H1 (cell line): ENCODE data around the gene DLL4. TPM values are rescaled to one million over a fixed set of nuclear protein-coding genes. Genes with fewer than 3 reads are reported as not detected.

Source experiments
- ASH2L ChIP-seq: fragments of 200-600, 300-600 bp; sonication (generic); IDR thresholded peaks from one replicate; pipeline ENCODE4 v1.7.1; 2017; ENCODE audit warnings: low read length
- BCL11A ChIP-seq, 2 experiments: IDR thresholded peaks; one replicate each; pipeline ENCODE4 v1.6.1; 2011; ENCODE audit warnings: low read depth in 2 of 2, low read length in 2 of 2, mild to moderate bottlenecking in 2 of 2
- CBX5 ChIP-seq: fragments of 300-800, 300-1000 bp; sonication (generic); IDR thresholded peaks from 2 replicates; pipeline ENCODE4 v1.7.1; 2016; ENCODE audit warnings: antibody characterized with exemption, low read length, low read depth
- CEBPB ChIP-seq: IDR thresholded peaks from 2 replicates; pipeline ENCODE4 v1.6.1; 2012; ENCODE audit warnings: low read depth, low read length
- CHD1 ChIP-seq: IDR thresholded peaks from 2 replicates; pipeline ENCODE4 v1.6.1; 2012; ENCODE audit warnings: low read depth, low read length, improper control_type of control experiment
- CREB1 ChIP-seq: IDR thresholded peaks from 2 replicates; pipeline ENCODE4 v1.6.1; 2012; ENCODE audit warnings: inconsistent platforms
- CTBP2 ChIP-seq: IDR thresholded peaks from 2 replicates; pipeline ENCODE4 v1.7.0; 2011; ENCODE audit warnings: borderline replicate concordance, mild to moderate bottlenecking, moderate library complexity, mixed read lengths, low read length; ENCODE audit not compliant: insufficient read depth, insufficient read length
- E2F6 ChIP-seq: IDR thresholded peaks from 2 replicates; pipeline ENCODE4 v1.6.1; 2012; ENCODE audit warnings: inconsistent platforms
- EP300 ChIP-seq, 2 experiments: IDR thresholded peaks; 1 replicate in 1 of 2; 2 replicates in 1 of 2; pipeline ENCODE4 v1.6.1; 2011 to 2012; ENCODE audit warnings: low read depth in 2 of 2, low read length in 2 of 2, mild to moderate bottlenecking in 2 of 2, borderline replicate concordance in 1 of 2, inconsistent platforms in 1 of 2, moderate library complexity in 1 of 2
- KDM1A ChIP-seq: fragments of 200-600, 300-600 bp; sonication (generic); IDR thresholded peaks from 2 replicates; pipeline ENCODE4 v1.7.1; 2016; ENCODE audit warnings: mild to moderate bottlenecking, low read length, borderline replicate concordance
- KDM4A ChIP-seq: IDR thresholded peaks from one replicate; pipeline ENCODE4 v1.7.1; 2012; ENCODE audit warnings: low read depth, mild to moderate bottlenecking, moderate library complexity, low read length, inconsistent platforms; ENCODE audit not compliant: severe bottlenecking
- POLR2A ChIP-seq, 2 experiments: IDR thresholded peaks; 1 replicate in 1 of 2; 2 replicates in 1 of 2; pipeline ENCODE4 v1.6.1; 2011; ENCODE audit warnings: low read depth in 2 of 2, low read length in 2 of 2, mild to moderate bottlenecking in 2 of 2; ENCODE audit errors: control extremely low read depth in 1 of 2
- POLR2AphosphoS5 ChIP-seq: IDR thresholded peaks from 2 replicates; pipeline ENCODE4 v1.6.1; 2011; ENCODE audit warnings: low read depth, low read length
- POU5F1 ChIP-seq: IDR thresholded peaks from 2 replicates; pipeline ENCODE4 v1.6.1; 2011; ENCODE audit warnings: low read depth, mild to moderate bottlenecking, low read length, moderate library complexity
- RBBP5 ChIP-seq: IDR thresholded peaks from 2 replicates; pipeline ENCODE4 v1.7.1; 2012; ENCODE audit warnings: low read depth, mild to moderate bottlenecking, inconsistent platforms, low read length, moderate library complexity, borderline replicate concordance
- RNF2 ChIP-seq: fragments of 200-900, 300-1000 bp; sonication (generic); IDR thresholded peaks from 2 replicates; pipeline ENCODE4 v1.7.1; 2016; ENCODE audit warnings: borderline replicate concordance, low read depth, mild to moderate bottlenecking, antibody characterized with exemption, low read length; ENCODE audit not compliant: poor library complexity, severe bottlenecking; ENCODE audit errors: missing control alignments
- SAP30 ChIP-seq: fragments of 300-600 bp; sonication (generic); IDR thresholded peaks from 2 replicates; pipeline ENCODE4 v1.7.1; 2012; ENCODE audit warnings: low read length, moderate library complexity, mild to moderate bottlenecking, inconsistent platforms; ENCODE audit not compliant: insufficient read depth, insufficient replicate concordance
- SIX5 ChIP-seq: IDR thresholded peaks from 2 replicates; pipeline ENCODE4 v1.6.1; 2011; ENCODE audit warnings: mild to moderate bottlenecking, low read depth, low read length
- SP1 ChIP-seq: IDR thresholded peaks from 2 replicates; pipeline ENCODE4 v1.6.1; 2011; ENCODE audit warnings: low read depth, low read length
- SRF ChIP-seq: IDR thresholded peaks from 2 replicates; pipeline ENCODE4 v1.6.1; 2011; ENCODE audit warnings: mild to moderate bottlenecking, low read depth, low read length, moderate library complexity
- SUZ12 ChIP-seq: fragments of 200-600 bp; sonication (generic); IDR thresholded peaks from 2 replicates; pipeline ENCODE4 v1.6.1; 2012; ENCODE audit warnings: mild to moderate bottlenecking, inconsistent platforms, low read length, moderate library complexity, mixed read lengths
- TBP ChIP-seq: IDR thresholded peaks from 2 replicates; pipeline ENCODE4 v1.6.1; 2011; ENCODE audit warnings: low read depth, low read length, improper control_type of control experiment
- TCF12 ChIP-seq: IDR thresholded peaks from 2 replicates; pipeline ENCODE4 v1.6.1; 2011; ENCODE audit warnings: low read depth, mild to moderate bottlenecking, low read length
- YY1 ChIP-seq: IDR thresholded peaks from 2 replicates; pipeline ENCODE4 v1.6.1; 2011; ENCODE audit warnings: low read depth, mild to moderate bottlenecking, low read length
- polyA plus RNA-seq, 7 experiments: library from polyadenylated mRNA; depleted of rRNA in 3 of 7; stranded (reverse) in 5 of 7; unstranded in 2 of 7; fragments of >200 nt in 5 of 7; fragments of 200-250 nt in 2 of 7; gene quantifications; 1 replicate in 5 of 7; 2 replicates in 1 of 7; 4 replicates in 1 of 7; pipeline versions ENCODE4 v1.2.1 to v1.2.3, GENCODE V29; 2011 to 2013; ENCODE audit warnings: missing spikeins in 2 of 7, mixed read lengths in 2 of 7
- total RNA-seq: library from RNA; stranded (reverse); fragmentation: NEBNext Ultra II Directional; extraction: Animal tissue kit (Norgen Biotek cat#: 25700); gene quantifications from 2 replicates; pipeline ENCODE4 v1.2.1, GENCODE V29; 2021

The DLL4 gene
- total and polyA plus RNA-seq, 2 of the 8 experiments (the other 6 are each of a cell fraction or from before 2014, with no cell fraction given), result 0.23 to 0.60 TPM

- peak; percentile 84 for TF ChIP-seq E2F6
- TF ChIP-seq RNF2, result no peak
- TF ChIP-seq CREB1, result peak; percentile 47; the same call in 1 of the 2 replicates
- TF ChIP-seq TBP, result no peak
- no peak for TF ChIP-seq BCL11A (IDR thresholded peaks at IDR 0.05; ENCODE audit: low read depth in 2 of 2, low read length in 2 of 2)
- TF ChIP-seq ASH2L, result no peak
- TF ChIP-seq POU5F1, result no peak
- TF ChIP-seq RBBP5, result no peak
- no peak for TF ChIP-seq POLR2A (IDR thresholded peaks at IDR 0.05; ENCODE audit: control extremely low read depth in 1 of 2, low read depth in 2 of 2, low read length in 2 of 2)
- TF ChIP-seq TCF12, result 0 out of 2 replicates have a peak, but pooled peaks have one; percentile 20
- no peak for TF ChIP-seq CBX5
- no peak for TF ChIP-seq CHD1
- TF ChIP-seq CTBP2, result peak; percentile 51
- TF ChIP-seq SAP30, result no peak
- TF ChIP-seq SUZ12, result no peak; the same call in 1 of the 2 replicates
- TF ChIP-seq SRF, result no peak
- no peak for TF ChIP-seq KDM4A
- TF ChIP-seq YY1, result 0 out of 2 replicates have a peak, but pooled peaks have one; percentile 69
- peak; percentile 79; the same call in 1 of the 2 replicates for TF ChIP-seq KDM1A
- 0 out of 3 replicates have a peak, but pooled peaks of 1 of the 2 experiments have one; percentile 14 for TF ChIP-seq EP300 (IDR thresholded peaks at IDR 0.05; ENCODE audit: borderline replicate concordance in 1 of 2, low read depth in 2 of 2, low read length in 2 of 2)
- no peak for TF ChIP-seq CEBPB
- TF ChIP-seq SIX5, result no peak
- TF ChIP-seq SP1, result no peak
- TF ChIP-seq POLR2AphosphoS5, result no peak
Observed at GRCh38 chr15:40930430-40931299, 1.5 kb downstream of the DLL4 start (continued).
